A172 (cell line): Measurements from ENCODE around the gene NOC4L. TPM values are rescaled to one million over a fixed set of nuclear protein-coding genes. Genes with fewer than 3 reads are reported as not detected.
"Not testable (repeated sequence)": the region's sequence is repeated elsewhere in the genome, so short reads cannot be mapped to it uniquely, and the experiment has no call there.

Experiments used
- DNase-seq: peaks from one replicate; pipeline ENCODE4 v3.0.0-alpha.2; 2015; ENCODE audit warnings: low spot score
- total RNA-seq: library from RNA; depleted of rRNA; stranded (reverse); fragments of >200 nt; shearing (Covaris generic); gene quantifications from 2 replicates; pipeline ENCODE4 v1.2.3, GENCODE V29; 2014

Gene NOC4L
- total RNA-seq, 1 experiment from 2014 or later, result 23.2 TPM

DNA sequence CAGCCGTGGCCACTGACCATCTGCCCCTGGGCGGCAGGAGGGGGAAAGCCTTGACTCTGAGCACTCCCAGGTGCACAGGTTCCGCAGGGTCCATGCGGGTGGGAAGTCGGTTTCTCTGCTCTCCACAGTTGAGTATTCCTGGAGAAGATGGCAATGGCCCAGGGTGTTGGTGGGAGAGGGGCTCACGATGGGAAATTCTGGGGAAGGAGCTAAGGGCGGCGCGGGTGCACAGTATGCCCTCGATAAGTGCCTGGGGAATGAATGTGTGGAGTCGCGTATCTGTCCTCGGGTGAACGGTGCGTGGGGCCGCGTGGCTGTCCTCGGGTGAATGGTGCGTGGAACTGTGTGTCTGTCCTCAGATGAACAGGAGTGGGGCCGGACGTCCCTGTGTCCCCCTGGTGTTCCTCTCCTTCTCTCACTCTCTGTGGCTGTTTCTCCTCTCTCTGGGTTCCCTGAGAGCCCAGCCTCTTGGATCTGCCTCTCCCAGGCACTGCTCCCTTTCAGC lies 38.0 kb downstream of the NOC4L start:
- no peak for DNase-seq

- no peak for DNase-seq
Observed at GRCh38 chr12:132182711-132183365, 38.6 kb downstream of the NOC4L start.

- no peak for DNase-seq
Observed at GRCh38 chr12:132185705-132186104, 41.4 kb downstream of the NOC4L start.

GRCh38 chr12:132186208-132186856 lies 42.1 kb downstream of the NOC4L start:
- no peak for DNase-seq

DNA sequence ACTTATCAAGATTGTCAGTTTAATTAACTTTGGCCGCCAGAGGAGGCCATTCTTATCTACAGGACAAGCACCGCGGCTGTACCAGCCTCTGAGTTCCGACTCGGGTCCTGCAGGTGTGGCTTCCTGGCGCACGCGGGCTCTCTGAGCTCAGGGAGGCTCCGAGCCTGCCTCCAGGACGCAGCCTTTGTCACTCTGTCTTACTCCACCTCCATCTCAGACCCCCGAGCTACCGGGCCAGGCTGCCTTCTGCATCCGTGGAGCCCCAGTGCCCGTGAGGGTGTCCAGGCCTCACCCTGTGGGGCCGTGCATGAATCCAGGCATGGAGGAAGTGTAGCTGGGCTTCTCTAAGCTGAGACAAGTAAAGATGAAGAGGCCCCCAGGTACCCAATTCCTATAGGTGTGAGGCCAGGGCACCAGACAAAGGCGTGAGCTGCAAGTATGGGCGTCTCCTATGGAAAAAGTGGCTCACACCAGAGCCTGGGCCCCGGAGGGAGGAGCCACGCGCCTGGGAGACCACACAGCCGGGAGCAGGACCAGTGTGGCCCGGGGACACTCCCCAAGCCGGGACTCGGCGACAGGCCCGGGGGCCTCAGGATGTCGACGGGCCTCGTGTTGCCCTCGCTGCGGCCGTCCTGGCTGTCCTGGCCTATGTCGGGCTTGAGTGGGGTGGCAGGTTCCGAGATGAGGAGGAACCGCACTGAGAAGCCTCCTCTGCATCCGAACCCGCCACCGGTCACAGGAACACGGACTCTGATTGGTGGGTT lies 42.8 kb downstream of the NOC4L start:
- no peak for DNase-seq

- DNase-seq, result no peak
Observed at GRCh38 chr12:132187646-132188450, 43.6 kb downstream of the NOC4L start.

DNA sequence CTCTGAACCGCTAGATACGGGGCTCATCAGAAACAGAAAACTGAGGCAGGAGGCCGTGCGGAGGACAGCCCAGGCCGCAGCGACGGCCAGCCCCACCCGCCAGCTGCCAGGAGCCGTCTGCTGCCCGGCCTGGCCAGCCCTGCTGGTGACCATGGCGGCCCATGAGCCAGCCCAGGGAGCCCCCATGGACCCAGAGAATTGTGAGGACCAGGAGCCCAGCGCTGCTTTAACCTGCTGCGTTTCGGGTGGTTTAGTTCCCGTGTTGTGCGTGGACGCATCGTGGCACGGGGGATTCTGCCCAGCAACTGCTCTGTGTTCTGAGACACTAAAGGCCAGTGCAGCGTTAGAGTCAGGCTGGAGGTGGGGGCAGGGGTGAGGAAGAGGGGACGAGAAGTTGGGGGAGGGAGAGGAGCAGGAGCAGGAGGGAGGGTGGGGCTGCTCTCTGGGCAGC lies 44.2 kb downstream of the NOC4L start:
- DNase-seq, result no peak

GRCh38 chr12:132188916-132189325 lies 44.7 kb downstream of the NOC4L start:
- no peak for DNase-seq

DNA sequence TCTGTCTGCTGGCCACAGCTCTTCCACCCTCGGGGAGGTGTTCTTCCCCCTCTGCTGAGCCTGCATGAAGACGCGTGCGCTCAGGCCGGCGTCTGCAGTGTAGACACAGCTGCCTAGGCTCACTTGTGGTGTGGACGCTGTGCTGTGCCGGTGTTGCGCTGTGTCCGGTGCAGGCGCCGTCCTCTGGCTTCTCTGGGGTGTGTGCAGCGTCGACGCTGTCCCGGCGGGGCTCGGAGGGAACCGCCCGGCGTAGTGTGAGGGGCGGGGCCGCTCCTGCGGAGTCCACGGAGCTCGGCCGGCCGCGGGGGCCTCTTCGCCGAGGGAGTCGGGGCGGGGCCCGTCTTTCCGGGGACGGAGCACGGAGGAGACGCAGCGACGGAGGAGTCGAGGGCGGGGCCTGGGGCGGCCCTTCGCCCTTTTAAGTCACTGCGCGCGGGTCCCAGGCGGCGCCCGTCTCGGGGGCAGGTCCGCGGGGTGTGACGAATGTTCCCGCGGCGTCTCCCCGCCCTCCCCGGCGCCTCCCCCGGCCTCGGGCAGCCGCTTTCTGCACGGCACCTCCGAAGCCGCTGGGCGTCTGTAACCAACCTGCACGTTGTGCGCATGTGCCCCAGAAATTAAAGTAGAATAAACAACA lies 45.2 kb downstream of the NOC4L start:
- peak; percentile 71 for DNase-seq

GRCh38 chr12:132190012-132190755 lies 45.9 kb downstream of the NOC4L start:
- no peak for DNase-seq

DNA sequence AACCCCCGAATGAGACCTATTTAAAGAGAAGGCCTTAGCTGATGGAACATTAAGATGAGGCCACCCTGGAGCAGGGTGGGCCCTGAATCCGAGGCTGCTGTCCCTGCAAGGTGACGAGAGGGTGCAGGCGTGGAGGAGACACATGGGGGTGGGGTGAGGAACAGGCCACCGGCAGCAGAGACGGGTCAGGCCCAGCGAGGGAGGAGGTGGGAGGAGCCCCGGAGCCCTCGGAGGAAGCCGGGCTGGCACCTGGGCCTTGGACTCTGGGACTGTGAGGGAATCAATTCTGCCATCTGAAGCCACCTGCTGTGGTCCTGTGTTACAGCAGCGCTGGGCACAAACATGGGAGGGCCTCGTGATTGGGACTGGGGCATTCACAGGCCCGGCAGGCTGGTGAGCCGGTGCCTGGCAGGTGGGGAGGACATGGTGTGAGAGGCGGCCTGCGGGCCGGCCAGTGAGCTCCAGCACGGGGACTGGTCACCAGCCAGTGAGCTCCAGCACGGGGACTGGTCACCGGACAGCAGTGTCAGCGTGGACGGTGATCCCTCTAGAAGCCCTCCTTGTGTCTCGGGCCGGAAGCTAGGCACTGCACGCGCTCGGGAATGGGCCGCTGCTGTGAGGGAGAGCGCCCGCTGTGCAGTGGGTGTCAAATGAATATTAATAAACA lies 46.7 kb downstream of the NOC4L start:
- no peak for DNase-seq

- DNase-seq, result no peak
Observed at GRCh38 chr12:132191715-132192553, 47.7 kb downstream of the NOC4L start.

GRCh38 chr12:132194056-132194455 lies 49.8 kb downstream of the NOC4L start:
- no peak for DNase-seq

- DNase-seq, result no peak
Observed at GRCh38 chr12:132194556-132194955, 50.3 kb downstream of the NOC4L start.

GRCh38 chr12:132195242-132195641 lies 51.0 kb downstream of the NOC4L start:
- not testable (repeated sequence) for DNase-seq

GRCh38 chr12:132196038-132196872 lies 52.0 kb downstream of the NOC4L start:
- no peak for DNase-seq

GRCh38 chr12:132196873-132197390 lies 52.7 kb downstream of the NOC4L start:
- no peak for DNase-seq
